Muscle layer of colon (tissue), 2 donors: ENCODE results near the gene FOXK1.
"Not testable (repeated sequence)": the region's sequence is repeated elsewhere in the genome, so short reads cannot be mapped to it uniquely, and the experiment has no call there.

Experiments used
- H3K27ac ChIP-seq: one replicate; pipeline ENCODE4 v1.7.0; 2013; ENCODE audit warnings: low read depth, mild to moderate bottlenecking, low read length, moderate library complexity
- H3K27me3 ChIP-seq, 2 donors: one replicate each; pipeline ENCODE4 v1.7.0; 2013; ENCODE audit warnings: low read length in 2 of 2, mild to moderate bottlenecking in 2 of 2; ENCODE audit not compliant: insufficient read depth in 2 of 2, control insufficient read depth in 1 of 2
- H3K36me3 ChIP-seq: one replicate; pipeline ENCODE4 v1.7.0; 2013; ENCODE audit warnings: mild to moderate bottlenecking, low read length; ENCODE audit not compliant: insufficient read depth
- H3K4me1 ChIP-seq: one replicate; pipeline ENCODE4 v1.7.0; 2013; ENCODE audit warnings: mild to moderate bottlenecking, low read length; ENCODE audit not compliant: insufficient read depth
- H3K4me3 ChIP-seq, 2 donors: one replicate each; pipeline ENCODE4 v1.7.0; 2013; ENCODE audit warnings: low read length in 2 of 2, low read depth in 1 of 2, mild to moderate bottlenecking in 1 of 2, moderate library complexity in 1 of 2
- H3K9ac ChIP-seq: one replicate; pipeline ENCODE4 v1.7.0; 2013; ENCODE audit warnings: low read length
- H3K9me3 ChIP-seq: one replicate; pipeline ENCODE4 v1.7.0; 2013; ENCODE audit warnings: mild to moderate bottlenecking, low read length
- donor health status: abdominal sarcoma.
- donor health status: Adenocarcinoma of cecum.

FOXK1 gene

DNA sequence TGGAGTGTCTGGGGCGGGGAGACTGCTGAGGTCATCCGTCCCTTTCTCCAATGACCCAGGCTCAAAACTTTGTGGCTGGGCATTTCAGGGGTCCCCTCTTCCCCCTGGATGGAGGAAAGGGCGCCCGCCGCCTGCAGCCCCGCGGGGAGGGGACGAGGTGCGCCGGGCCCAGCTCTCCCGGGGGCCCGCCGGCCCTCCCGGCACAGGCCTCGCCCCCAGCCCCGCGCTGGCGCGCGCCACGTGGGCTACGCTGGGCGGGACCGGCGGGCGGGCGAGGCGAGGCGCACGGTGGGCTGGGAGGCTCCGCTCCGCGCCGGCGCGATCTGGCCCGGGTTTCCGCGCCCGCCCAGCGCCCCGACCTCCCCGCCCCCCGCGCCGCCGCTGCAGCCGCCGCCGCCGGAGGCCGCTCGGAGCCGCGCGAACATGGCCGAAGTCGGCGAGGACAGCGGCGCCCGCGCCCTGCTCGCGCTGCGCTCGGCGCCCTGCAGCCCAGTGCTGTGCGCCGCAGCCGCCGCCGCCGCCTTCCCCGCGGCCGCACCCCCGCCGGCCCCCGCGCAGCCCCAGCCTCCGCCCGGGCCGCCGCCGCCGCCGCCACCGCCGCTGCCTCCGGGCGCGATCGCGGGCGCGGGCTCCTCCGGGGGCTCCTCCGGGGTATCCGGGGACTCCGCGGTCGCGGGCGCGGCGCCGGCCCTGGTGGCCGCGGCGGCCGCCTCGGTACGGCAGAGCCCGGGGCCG lies at the start of gene FOXK1:
Gene FOXK1 (plus strand): TSS at position 410 of the 735 bp plus-strand sequence. CDS start 14 bp downstream, at position 424.
- H3K27ac ChIP-seq = peak within 1 kb of the TSS; percentile 100
- H3K36me3 ChIP-seq = no peaks in the 10 kb centered on the region
- no peaks in the 10 kb centered on the region for H3K9me3 ChIP-seq
- H3K9ac ChIP-seq = peak within 1 kb of the TSS; percentile 95
- H3K27me3 ChIP-seq = no peaks in the 10 kb centered on the region
- H3K4me3 ChIP-seq = peak within 1 kb of the TSS; percentile 92 to 98
- peaks cover 17% of the 10 kb centered on the region for H3K4me1 ChIP-seq

DNA sequence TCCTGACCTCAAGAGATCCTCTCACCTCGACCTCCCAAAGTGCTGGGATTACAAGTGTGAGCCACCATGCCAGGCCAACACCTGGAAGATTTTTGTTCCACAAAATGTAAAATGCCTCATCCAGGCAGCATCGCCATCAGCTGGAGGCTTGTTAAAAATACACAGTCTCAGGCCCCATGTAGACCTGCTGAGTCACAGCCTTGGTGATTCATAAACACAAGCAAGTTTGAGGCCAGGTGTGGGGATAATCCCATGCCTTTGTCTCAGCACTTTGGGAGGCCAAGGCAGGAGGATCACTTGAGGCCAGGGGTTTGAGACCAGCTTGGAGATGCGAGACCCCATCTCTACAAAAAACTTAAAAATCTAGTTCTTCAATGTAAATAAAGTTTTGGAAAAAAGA lies 49.1 kb upstream of the FOXK1 start:
- Histone ChIP-seq H3K4me3 (no peak overlapping the region), H3K27ac (no peak overlapping the region), H3K4me1 (peaks cover 12% of the 10 kb centered on the region)

GRCh38 chr7:4634166-4634565 lies 47.9 kb upstream of the FOXK1 start:
- no peaks in the 10 kb centered on the region for H3K27me3 ChIP-seq
- H3K36me3 ChIP-seq = no peaks in the 10 kb centered on the region
- H3K4me1 ChIP-seq = peaks cover 12% of the 10 kb centered on the region
- no peak overlapping the region for H3K9ac ChIP-seq
- no peak overlapping the region for H3K27ac ChIP-seq
- H3K4me3 ChIP-seq = no peak overlapping the region
- no peaks in the 10 kb centered on the region for H3K9me3 ChIP-seq

More for the DNA sequence above, 49.1 kb upstream of the FOXK1 start:
- H3K9me3 ChIP-seq = no peaks in the 10 kb centered on the region
- no peaks in the 10 kb centered on the region for H3K27me3 ChIP-seq
- no peaks in the 10 kb centered on the region for H3K36me3 ChIP-seq
- H3K9ac ChIP-seq = no peak overlapping the region

DNA sequence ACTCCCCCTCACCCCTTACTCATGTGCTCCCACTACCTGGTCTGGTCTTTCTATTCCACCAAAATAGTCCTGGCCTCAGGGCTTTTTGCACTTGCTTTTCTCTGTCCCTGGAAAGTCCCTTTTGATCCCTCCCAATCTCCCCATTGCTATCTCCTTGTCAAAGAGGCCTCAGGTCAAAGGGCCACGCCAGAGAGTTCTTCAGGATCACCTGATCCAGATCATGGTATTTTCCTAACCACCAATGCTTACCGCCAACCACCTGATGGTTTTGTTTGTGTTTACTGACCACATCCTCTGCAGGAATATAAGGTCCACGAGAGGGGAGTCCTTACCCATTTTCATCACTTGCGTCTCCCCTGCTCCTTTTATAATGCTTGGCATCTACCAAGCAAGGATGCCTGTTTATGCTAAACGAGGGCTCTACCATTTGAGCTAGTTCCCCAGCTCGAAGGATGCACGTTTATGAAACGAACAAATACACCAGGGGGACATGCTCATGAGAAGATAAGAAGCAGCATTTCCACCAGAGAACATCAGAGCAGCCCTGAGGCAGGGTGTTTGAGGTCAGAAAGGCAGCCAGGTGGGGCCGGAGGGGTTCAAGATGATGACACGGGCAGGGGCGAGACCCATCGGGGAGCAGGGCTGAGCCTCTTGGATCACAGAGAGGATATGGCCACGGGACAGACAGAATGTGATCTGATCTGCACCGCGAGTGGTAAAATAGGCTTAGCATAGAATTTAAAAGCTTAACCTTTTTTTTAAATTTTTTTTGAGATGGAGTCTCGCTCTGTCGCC lies 43.1 kb upstream of the FOXK1 start:
- H3K4me3 ChIP-seq = no peak overlapping the region
- H3K4me1 ChIP-seq = peaks cover 4% of the 10 kb centered on the region
- H3K27ac ChIP-seq = no peak overlapping the region
- no peaks in the 10 kb centered on the region for H3K36me3 ChIP-seq
- H3K9ac ChIP-seq = no peak overlapping the region
- H3K27me3 ChIP-seq = no peaks in the 10 kb centered on the region
- no peaks in the 10 kb centered on the region for H3K9me3 ChIP-seq

DNA sequence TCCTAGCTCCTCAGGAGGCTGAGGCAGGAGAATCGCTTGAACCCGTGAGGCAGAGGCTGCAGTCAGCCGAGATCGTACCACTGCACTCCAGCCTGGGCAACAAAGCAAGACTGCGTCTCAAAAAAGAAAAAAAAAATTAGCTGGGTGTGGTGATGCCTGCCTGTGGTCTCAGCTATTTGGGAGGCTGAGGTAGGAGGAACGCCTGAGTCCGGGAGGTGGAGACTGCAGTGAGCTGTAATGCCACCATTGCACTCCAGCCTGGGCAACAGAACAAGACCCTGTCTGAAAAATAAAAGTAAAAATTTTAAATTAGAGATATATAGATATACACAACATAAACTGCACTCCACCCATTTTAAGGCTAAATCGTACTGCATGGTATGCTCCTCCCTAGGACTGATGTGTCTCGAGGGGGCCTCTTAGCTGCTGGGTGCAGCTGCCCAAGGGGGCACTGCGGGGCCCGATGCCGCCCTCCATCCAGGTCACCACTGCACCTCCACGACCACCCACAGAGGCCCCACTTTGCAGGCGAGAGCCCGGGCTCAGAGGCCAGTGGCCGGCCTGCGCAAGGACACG lies 40.9 kb upstream of the FOXK1 start:
- Histone ChIP-seq H3K9me3 (no peaks in the 10 kb centered on the region), H3K36me3 (no peaks in the 10 kb centered on the region), H3K9ac (no peak overlapping the region), H3K27me3 (no peaks in the 10 kb centered on the region), H3K4me3 (peak overlapping the region; percentile 50 to 73), H3K4me1 (peaks cover 4% of the 10 kb centered on the region), H3K27ac (peak overlapping the region; percentile 44)

DNA sequence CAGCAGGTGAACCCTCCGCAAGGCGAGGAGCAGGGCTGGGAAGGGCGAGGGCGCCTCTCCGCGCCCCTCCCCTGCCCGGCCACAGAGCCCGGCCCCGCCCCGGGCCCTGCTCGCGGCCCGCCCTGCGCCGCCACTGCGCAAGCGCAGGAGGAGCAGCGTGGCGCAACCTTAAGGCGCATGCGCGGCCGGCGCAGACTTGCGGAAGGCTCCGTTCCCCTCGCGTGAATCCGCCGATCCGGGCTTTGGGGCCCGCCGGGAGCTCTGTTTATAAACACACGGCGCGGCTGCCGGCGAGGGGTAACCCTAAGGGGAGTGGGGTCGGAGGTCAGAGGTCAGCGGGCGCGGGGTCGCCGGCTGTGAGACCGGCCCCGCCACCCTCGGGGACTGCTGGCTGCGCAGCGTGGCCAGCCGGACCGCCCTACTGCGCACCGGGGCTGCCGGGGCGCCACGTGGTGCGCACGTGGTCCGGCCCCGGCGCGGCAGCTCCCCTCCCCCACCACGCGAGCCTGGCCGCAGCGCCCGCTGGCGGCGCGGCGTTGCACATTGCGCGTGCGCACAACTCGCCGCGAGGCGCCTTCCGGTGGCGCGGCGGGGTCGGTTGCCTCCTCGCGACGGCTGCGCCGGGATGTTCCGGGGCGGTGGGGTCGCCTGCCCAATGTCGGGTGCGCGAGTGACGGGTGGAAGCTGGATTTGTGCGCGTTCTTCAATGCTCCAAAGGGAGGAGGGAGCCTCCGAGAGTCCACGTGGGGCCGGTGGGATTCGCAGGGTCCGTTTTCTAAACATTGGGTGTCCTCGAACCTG lies 40.2 kb upstream of the FOXK1 start:
- Histone ChIP-seq H3K27ac (peak overlapping the region; percentile 98), H3K36me3 (no peaks in the 10 kb centered on the region), H3K27me3 (no peaks in the 10 kb centered on the region), H3K4me1 (peaks cover 4% of the 10 kb centered on the region), H3K4me3 (peak overlapping the region; percentile 73 to 80), H3K9me3 (no peaks in the 10 kb centered on the region), H3K9ac (no peak overlapping the region)

GRCh38 chr7:4642468-4643203 lies 39.5 kb upstream of the FOXK1 start:
- Histone ChIP-seq H3K36me3 (no peaks in the 10 kb centered on the region), H3K27me3 (no peaks in the 10 kb centered on the region), H3K27ac (peak overlapping the region; percentile 98), H3K9ac (no peak overlapping the region), H3K4me1 (peaks cover 4% of the 10 kb centered on the region), H3K9me3 (no peaks in the 10 kb centered on the region), H3K4me3 (peak overlapping the region; percentile 73 to 80)

DNA sequence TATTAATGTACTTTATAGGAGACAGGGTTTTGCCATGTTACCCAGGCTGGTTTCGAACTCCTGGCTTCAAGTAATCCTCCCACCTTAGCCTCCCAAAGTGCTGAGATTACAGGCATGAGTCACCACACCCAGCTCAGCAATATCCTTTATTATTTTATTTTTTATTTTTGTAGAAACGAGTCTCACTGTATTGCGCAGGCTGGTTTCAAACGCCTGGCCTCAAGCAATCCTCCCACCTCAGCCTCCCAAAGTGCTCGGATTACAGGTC lies 39.0 kb upstream of the FOXK1 start:
- H3K9me3 ChIP-seq, H3K27me3 ChIP-seq, H3K4me3 ChIP-seq, H3K9ac ChIP-seq, H3K4me1 ChIP-seq, H3K36me3 ChIP-seq, H3K27ac ChIP-seq: not testable (repeated sequence)

- Histone ChIP-seq H3K36me3 (no peaks in the 10 kb centered on the region), H3K9ac (no peak overlapping the region), H3K9me3 (no peaks in the 10 kb centered on the region), H3K4me1 (peaks cover 5% of the 10 kb centered on the region), H3K27ac (no peak overlapping the region), H3K27me3 (no peaks in the 10 kb centered on the region), H3K4me3 (no peak overlapping the region)
Observed at GRCh38 chr7:4645246-4645645, 36.8 kb upstream of the FOXK1 start.

DNA sequence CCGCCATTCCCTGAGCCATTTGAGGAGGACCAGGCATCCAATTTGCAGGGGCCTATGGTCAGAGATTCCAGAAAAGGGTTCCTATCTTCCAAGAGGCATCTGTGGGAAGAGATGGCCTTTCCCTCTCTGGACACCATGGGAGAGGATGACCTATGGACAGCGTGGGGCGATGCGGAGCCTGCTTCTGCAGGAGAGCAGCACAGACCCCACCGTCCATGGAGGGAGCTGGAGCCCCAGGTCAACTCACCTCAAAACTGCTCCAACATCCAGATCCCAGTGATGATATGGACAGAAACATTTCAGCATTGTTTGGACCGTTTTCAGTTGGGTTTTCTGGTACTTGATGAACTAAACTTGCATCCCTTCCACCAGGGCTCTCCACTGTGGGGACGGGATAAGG lies 34.0 kb upstream of the FOXK1 start:
- Histone ChIP-seq H3K9me3 (no peaks in the 10 kb centered on the region), H3K4me1 (peaks cover 13% of the 10 kb centered on the region), H3K9ac (no peak overlapping the region), H3K36me3 (no peaks in the 10 kb centered on the region), H3K4me3 (no peak overlapping the region), H3K27me3 (no peaks in the 10 kb centered on the region), H3K27ac (no peak overlapping the region)
